GM12874 (cell line): ENCODE data around the gene CHERP.

Source experiments
- TF ChIP-seq, protein P1 (sequence below): IDR thresholded peaks from 2 replicates; pipeline ENCODE4 v1.5.1; 2011; ENCODE audit warnings: low read depth, mild to moderate bottlenecking, control low read depth, low read length, moderate library complexity; ENCODE audit not compliant: insufficient read depth

The CHERP gene

DNA sequence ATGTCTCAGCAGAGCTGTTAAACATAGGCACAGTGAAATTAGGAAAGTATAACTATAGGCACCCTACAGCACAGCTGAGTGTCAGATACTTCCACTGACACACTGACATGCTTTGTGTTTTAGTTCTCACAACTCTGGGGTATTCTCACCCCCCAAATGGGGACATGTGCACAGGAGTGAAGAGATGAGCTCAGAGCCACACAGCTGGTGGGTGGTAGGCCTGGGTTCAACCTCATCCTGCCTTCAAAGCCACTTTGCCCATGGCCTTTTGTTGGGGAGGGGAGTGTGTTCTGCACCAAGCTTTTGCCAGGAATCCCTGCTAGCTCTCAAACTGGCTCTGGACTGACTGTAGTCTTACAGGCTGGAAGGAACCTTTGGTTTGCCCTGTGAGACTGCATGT, 31.7 kb upstream of the CHERP start:
- TF ChIP-seq, protein P1, sequence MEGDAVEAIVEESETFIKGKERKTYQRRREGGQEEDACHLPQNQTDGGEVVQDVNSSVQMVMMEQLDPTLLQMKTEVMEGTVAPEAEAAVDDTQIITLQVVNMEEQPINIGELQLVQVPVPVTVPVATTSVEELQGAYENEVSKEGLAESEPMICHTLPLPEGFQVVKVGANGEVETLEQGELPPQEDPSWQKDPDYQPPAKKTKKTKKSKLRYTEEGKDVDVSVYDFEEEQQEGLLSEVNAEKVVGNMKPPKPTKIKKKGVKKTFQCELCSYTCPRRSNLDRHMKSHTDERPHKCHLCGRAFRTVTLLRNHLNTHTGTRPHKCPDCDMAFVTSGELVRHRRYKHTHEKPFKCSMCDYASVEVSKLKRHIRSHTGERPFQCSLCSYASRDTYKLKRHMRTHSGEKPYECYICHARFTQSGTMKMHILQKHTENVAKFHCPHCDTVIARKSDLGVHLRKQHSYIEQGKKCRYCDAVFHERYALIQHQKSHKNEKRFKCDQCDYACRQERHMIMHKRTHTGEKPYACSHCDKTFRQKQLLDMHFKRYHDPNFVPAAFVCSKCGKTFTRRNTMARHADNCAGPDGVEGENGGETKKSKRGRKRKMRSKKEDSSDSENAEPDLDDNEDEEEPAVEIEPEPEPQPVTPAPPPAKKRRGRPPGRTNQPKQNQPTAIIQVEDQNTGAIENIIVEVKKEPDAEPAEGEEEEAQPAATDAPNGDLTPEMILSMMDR = no peak

DNA sequence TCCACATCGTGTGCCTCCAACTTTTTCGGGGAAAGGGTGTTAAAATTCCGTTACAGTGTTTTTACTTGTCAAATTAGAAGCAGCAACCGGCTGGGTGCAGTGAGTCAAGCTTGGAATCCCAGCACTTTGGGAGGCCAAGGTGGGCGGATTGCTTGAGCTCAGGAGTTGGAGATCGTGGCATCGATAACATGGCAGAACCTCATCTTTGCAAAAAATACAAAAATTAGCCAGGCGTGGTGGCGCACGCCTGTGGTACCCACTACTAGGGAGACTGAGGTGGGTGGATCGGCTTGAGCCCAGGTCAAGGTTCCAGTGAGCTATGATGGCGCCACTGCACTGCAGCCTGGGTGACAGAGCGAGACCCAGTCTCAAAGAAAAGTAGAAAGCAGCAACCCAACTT, 31.1 kb upstream of the CHERP start:
- TF ChIP-seq, protein P1 = no peak

GRCh38 chr19:16572332-16573211, 30.3 kb upstream of the CHERP start, which contains the start of gene SLC35E1:
Gene SLC35E1 (minus strand): TSS chr19:16572415. CDS start chr19:16572364, 51 bp downstream.
- TF ChIP-seq, protein P1 = no peak

DNA sequence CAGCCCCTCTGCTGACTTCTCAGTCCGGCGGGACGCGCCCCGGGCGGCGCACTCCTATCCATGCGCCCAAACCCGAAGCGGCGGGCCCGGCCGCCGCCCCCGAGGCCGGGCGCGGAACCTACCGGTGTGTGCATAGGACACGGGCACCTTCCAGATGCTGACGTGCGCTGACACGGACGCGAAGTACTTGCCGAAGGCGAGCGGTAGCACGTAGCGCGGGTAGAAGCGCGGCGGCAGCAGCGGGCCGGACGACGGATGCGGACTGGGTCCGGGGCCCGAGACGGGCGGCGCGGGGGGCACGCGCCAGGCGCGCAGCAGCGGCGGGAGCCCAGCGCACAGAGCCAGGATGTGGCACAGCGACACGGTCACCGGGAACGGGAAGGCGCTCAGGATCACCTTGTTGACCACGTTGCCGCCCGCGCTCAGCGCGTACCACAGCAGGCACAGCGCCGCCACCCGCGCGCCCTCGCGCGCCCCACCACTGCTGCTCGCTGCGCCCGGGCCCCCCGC, 29.6 kb upstream of the CHERP start:
- TF ChIP-seq, protein P1 = no peak

GRCh38 chr19:16571283-16571682, 29.0 kb upstream of the CHERP start:
- TF ChIP-seq, protein P1 = no peak

DNA sequence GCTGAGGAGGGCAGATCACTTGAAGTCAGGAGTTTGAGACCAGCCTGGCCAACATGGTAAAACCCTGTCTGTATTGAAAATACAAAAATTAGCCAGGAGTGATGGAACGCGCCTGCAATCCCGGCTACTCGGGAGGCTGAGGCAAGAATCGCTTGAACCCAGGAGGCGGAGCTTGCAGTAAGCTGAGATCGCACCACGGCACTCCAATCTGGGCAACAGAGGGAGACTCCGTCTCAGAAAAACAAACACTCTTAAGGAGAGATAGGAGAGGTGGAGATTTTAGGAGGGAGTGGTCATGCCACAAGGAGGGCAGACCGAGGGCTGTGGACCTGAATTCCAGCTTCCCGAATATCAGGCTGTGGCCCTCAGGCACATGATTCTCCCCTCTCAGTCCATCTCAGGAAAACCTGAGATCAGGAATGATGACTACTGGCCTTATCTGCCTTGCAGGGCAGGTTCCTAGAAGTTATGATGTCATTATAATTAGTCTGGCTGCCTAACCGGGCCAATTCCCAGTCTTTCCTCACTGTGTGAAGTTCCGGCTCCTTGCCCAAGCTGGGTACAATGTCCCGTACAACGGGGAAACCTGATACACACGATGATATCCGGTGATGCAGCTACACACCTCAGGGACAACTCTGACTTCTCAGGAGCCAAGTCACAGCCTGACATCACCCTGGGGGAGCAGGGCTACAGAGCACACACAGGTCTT, 27.5 kb upstream of the CHERP start:
- TF ChIP-seq, protein P1 = no peak

DNA sequence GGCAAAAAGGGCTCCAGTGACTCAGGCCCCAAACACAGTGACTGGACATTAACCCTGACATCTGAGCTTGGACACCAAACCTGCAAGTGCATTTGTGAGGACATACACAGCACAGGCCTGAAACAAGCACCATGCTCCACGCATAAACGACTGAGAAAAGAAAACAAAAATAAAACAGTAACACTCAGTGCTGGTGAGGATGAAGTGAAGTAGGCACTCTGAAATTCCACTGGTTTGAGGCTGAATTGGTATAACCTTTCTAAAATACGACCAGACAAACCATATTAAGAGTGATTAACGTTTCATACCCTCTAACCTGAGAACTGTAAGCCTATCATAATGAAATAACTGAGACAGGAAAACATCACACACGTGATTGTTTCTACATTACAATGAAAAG, 24.5 kb upstream of the CHERP start:
- TF ChIP-seq, protein P1 = no peak
